ENCODE results near the gene ZNF837. TPM values are rescaled to one million over a fixed set of nuclear protein-coding genes. Genes with fewer than 3 reads are reported as not detected.

The ZNF837 gene
- polyA plus RNA-seq, 1 donor (not counting 4 experiments of a cell fraction or from before 2014, with no cell fraction given): 0.29 TPM

- Histone ChIP-seq H3K9me3 (ENCODE audit: control insufficient read depth, low read depth, low read length) (no peaks in the 10 kb centered on the region), H2AFZ (ENCODE audit: control insufficient read depth, low read length) (peak overlapping the region; percentile 76), H4K20me1 (ENCODE audit: control insufficient read depth, extremely low read depth, insufficient read depth, low read length) (no peaks in the 10 kb centered on the region), H3K27ac (ENCODE audit: control insufficient read depth, insufficient read depth, low read length) (no peak overlapping the region), H3K9me1 (ENCODE audit: control insufficient read depth, extremely low read depth, insufficient read depth, low read length) (no peaks in the 10 kb centered on the region), H3K4me1 (ENCODE audit: control insufficient read depth, extremely low read depth, insufficient read depth, low read length) (no peaks in the 10 kb centered on the region), H3K27me3 (ENCODE audit: control insufficient read depth, extremely low read depth, insufficient read depth, low read length) (peaks cover 37% of the 10 kb centered on the region), H3K4me2 (ENCODE audit: control insufficient read depth, extremely low read depth, insufficient read depth, low read depth, low read length) (peak overlapping the region; percentile 88), H3K9ac (ENCODE audit: control insufficient read depth, extremely low read depth, insufficient read depth, low read length) (peak overlapping the region; percentile 44), H3K36me3 (ENCODE audit: control insufficient read depth in 2 of 2, extremely low read depth in 1 of 2, insufficient read depth in 2 of 2, low read length in 2 of 2) (no peaks in the 10 kb centered on the region), H3K79me2 (ENCODE audit: control insufficient read depth, insufficient read depth, low read length) (no peaks in the 10 kb centered on the region), H3K4me3 (ENCODE audit: control insufficient read depth in 2 of 3, extremely low read depth in 1 of 3, insufficient read depth in 2 of 3, low read depth in 1 of 3, low read length in 3 of 3) (peak overlapping the region; percentile 51 to 78 (median 76))
- no peak for TF ChIP-seq EZH2 (IDR thresholded peaks at IDR 0.05; ENCODE audit: low read length)
- no peak for TF ChIP-seq CTCF (optimal IDR thresholded peaks at IDR 0.05 in 1 of 3, IDR thresholded peaks at IDR 0.05 in 1 of 3, conservative IDR thresholded peaks at IDR 0.05 in 1 of 3; ENCODE audit: extremely low read depth in 1 of 3, insufficient read depth in 2 of 3, low read length in 3 of 3)
- DNase-seq (ENCODE audit: low read depth, low spot score) (no peak), FAIRE-seq (no peak)
- dilution Hi-C loops (cut with MboI; ENCODE audit: extremely low pct_ligation_motif_present, low sequenced_read_pairs): no loop called here
These were observed 33.6 kb downstream of the ZNF837 start for GRCh38 chr19:58346961-58347929.

GRCh38 chr19:58345558-58345957 is 35.3 kb downstream of the ZNF837 start:
- dilution Hi-C loops (cut with MboI; ENCODE audit: extremely low pct_ligation_motif_present, low sequenced_read_pairs): no loop called here
- Histone ChIP-seq H3K27me3 (ENCODE audit: control insufficient read depth, extremely low read depth, insufficient read depth, low read length) (peaks cover 28% of the 10 kb centered on the region), H3K4me3 (ENCODE audit: control insufficient read depth in 2 of 3, extremely low read depth in 1 of 3, insufficient read depth in 2 of 3, low read depth in 1 of 3, low read length in 3 of 3) (no peak overlapping the region), H3K9ac (ENCODE audit: control insufficient read depth, extremely low read depth, insufficient read depth, low read length) (no peak overlapping the region), H3K27ac (ENCODE audit: control insufficient read depth, insufficient read depth, low read length) (no peak overlapping the region), H3K9me3 (ENCODE audit: control insufficient read depth, low read depth, low read length) (no peaks in the 10 kb centered on the region), H3K4me1 (ENCODE audit: control insufficient read depth, extremely low read depth, insufficient read depth, low read length) (no peaks in the 10 kb centered on the region), H3K79me2 (ENCODE audit: control insufficient read depth, insufficient read depth, low read length) (no peaks in the 10 kb centered on the region), H3K4me2 (ENCODE audit: control insufficient read depth, extremely low read depth, insufficient read depth, low read depth, low read length) (no peak overlapping the region), H3K36me3 (ENCODE audit: control insufficient read depth in 2 of 2, extremely low read depth in 1 of 2, insufficient read depth in 2 of 2, low read length in 2 of 2) (no peaks in the 10 kb centered on the region), H2AFZ (ENCODE audit: control insufficient read depth, low read length) (no peak overlapping the region), H3K9me1 (ENCODE audit: control insufficient read depth, extremely low read depth, insufficient read depth, low read length) (no peaks in the 10 kb centered on the region), H4K20me1 (ENCODE audit: control insufficient read depth, extremely low read depth, insufficient read depth, low read length) (no peaks in the 10 kb centered on the region)
- FAIRE-seq: no peak
- no peak for DNase-seq (ENCODE audit: low read depth, low spot score)
- TF ChIP-seq CTCF (optimal IDR thresholded peaks at IDR 0.05 in 1 of 3, IDR thresholded peaks at IDR 0.05 in 1 of 3, conservative IDR thresholded peaks at IDR 0.05 in 1 of 3; ENCODE audit: extremely low read depth in 1 of 3, insufficient read depth in 2 of 3, low read length in 3 of 3): no peak
- TF ChIP-seq EZH2 (IDR thresholded peaks at IDR 0.05; ENCODE audit: low read length): no peak
